ENCODE measurements around the gene KRT86.
"Not testable (repeated sequence)": the region's sequence is repeated elsewhere in the genome, so short reads cannot be mapped to it uniquely, and the experiment has no call there.

DNA sequence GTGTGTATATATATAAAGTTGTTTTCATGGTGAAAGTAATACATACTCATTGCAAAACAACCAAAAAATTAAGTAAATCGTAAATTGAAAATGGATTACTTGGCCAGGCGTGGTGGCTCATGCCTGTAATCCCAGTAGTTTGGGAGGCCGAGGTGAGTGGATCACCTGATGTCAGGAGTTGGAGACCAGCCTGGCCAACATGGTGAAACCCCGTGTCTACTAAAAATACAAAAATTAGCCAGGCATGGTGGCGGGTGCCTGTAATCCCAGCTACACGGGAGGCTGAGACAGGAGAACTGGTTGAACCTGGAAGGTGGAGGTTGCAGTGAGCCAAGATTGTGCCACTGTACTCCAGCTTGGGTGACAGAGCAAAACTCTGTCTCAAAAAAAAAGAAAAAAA is 34.2 kb upstream of the KRT86 start:
- not testable (repeated sequence) for TF ChIP-seq POLR2A (IDR thresholded peaks at IDR 0.05); CTCF (IDR thresholded peaks at IDR 0.05 in 8 of 11, conservative IDR thresholded peaks at IDR 0.05 in 3 of 11)

All from spleen (tissue), 7 donors.